Measurements from ENCODE around the gene IGSF6. TPM values are rescaled to one million over a fixed set of nuclear protein-coding genes. Genes with fewer than 3 reads are reported as not detected.

The IGSF6 gene
- total and polyA plus RNA-seq, 2 of the 4 experiments (the other 2 are of a cell fraction): not detected

GRCh38 chr16:21644674-21645073 lies 7.7 kb downstream of the IGSF6 start:
- H3K14ac ChIP-seq (replicated peaks; ENCODE audit: low read depth, low read length): no peak overlapping the region
- H3K27me3 ChIP-seq (ENCODE audit: control insufficient read depth, insufficient read depth, low read length): no peaks in the 10 kb centered on the region
- no peak overlapping the region for H3K4ac ChIP-seq (ENCODE audit: low read depth, low read length)
- no peak overlapping the region for H3K4me3 ChIP-seq (ENCODE audit: insufficient read depth, low read depth, low read length)
- DNase-seq: no peak
- no peak overlapping the region for H2BK15ac ChIP-seq (ENCODE audit: low read depth, low read length)
- no peak overlapping the region for H2AK9ac ChIP-seq (replicated peaks; ENCODE audit: low read depth, low read length, poor library complexity)
- ChIA-PET CTCF (interaction anchor here (2.2 to 4.4 kb wide), 2 partner anchors 13 kb away, joined by 15 to 19 read pairs; no protein-coding TSS in a partner anchor), POLR2A (ENCODE audit: unreplicated experiment) (no interaction called here)
- H4K20me1 ChIP-seq (ENCODE audit: insufficient read depth, low read length): peaks cover 13% of the 10 kb centered on the region; the same call in 1 of the 2 replicates
- no peak overlapping the region for H2BK5ac ChIP-seq (ENCODE audit: low read depth, low read length, poor library complexity, severe bottlenecking)
- peaks cover 28 to 53% of the 10 kb centered on the region in 2 experiments for H3K79me1 ChIP-seq (ENCODE audit: low read depth in 1 of 2, low read length in 2 of 2)
- peaks cover 5% of the 10 kb centered on the region for H3K36me3 ChIP-seq (ENCODE audit: control insufficient read depth, insufficient read depth, low read length)
- no CpG with 5 or more reads among the region's 4 CpGs for WGBS, 2 experiments (ENCODE audit: extremely low coverage in 2 of 2, insufficient read length in 1 of 2)
- dilution Hi-C loops (cut with HindIII; ENCODE audit: low sequenced_read_pairs, unreplicated experiment) (no loop called here), intact Hi-C loops (cut with micrococcal nuclease) (no loop called here), in situ Hi-C loops (cut with MboI; ENCODE audit: low sequenced_read_pairs) (no loop called here)
- no TSS peak for BruUV-seq (replicated peaks)
- no peak overlapping the region for H3K23ac ChIP-seq (ENCODE audit: low read depth, low read length)
- no peak overlapping the region for H2BK20ac ChIP-seq (ENCODE audit: low read depth, low read length)
- no peak overlapping the region for H3K56ac ChIP-seq (ENCODE audit: extremely low read depth, insufficient read depth, low read length)
- peaks cover 6% of the 10 kb centered on the region for H3K4me1 ChIP-seq (ENCODE audit: control insufficient read depth, insufficient read depth, low read length)
- no peak overlapping the region for H2AFZ ChIP-seq (replicated peaks; ENCODE audit: low read length, poor library complexity)
- no peak overlapping the region for H3K18ac ChIP-seq (ENCODE audit: low read depth, low read length)
- no peak overlapping the region for H4K91ac ChIP-seq (ENCODE audit: insufficient read depth, low read depth, low read length)
- H3K9ac ChIP-seq (ENCODE audit: low read depth, low read length): no peak overlapping the region
- no peak overlapping the region for H2BK120ac ChIP-seq (ENCODE audit: low read depth, low read length)
- H4K5ac ChIP-seq (ENCODE audit: low read depth, low read length): no peak overlapping the region
- TF ChIP-seq RFX5 (IDR thresholded peaks at IDR 0.05; ENCODE audit: low read depth, low read length): no peak
- TF ChIP-seq MXI1 (IDR thresholded peaks at IDR 0.05; ENCODE audit: borderline replicate concordance, low read depth, low read length): no peak
- no peak for TF ChIP-seq CTCF (conservative IDR thresholded peaks at IDR 0.05; ENCODE audit: low read depth, low read length)
- no peak for TF ChIP-seq RCOR1 (IDR thresholded peaks at IDR 0.05; ENCODE audit: insufficient replicate concordance, low read length)
- TF ChIP-seq NFE2L2 (IDR thresholded peaks at IDR 0.05; ENCODE audit: low read depth, low read length): no peak
- TF ChIP-seq POLR2A (IDR thresholded peaks at IDR 0.05; ENCODE audit: low read depth, low read length): no peak
- TF ChIP-seq SMC3 (IDR thresholded peaks at IDR 0.05; ENCODE audit: low read depth, low read length): no peak
- TF ChIP-seq CHD1 (IDR thresholded peaks at IDR 0.05; ENCODE audit: low read depth, low read length): no peak
- TF ChIP-seq MAZ (IDR thresholded peaks at IDR 0.05; ENCODE audit: borderline replicate concordance, low read depth, low read length): no peak
- TF ChIP-seq CEBPB (IDR thresholded peaks at IDR 0.05; ENCODE audit: low read depth, low read length): no peak
- TF ChIP-seq ELK1 (IDR thresholded peaks at IDR 0.05; ENCODE audit: borderline replicate concordance, low read depth, low read length): no peak
- TF ChIP-seq FOS (IDR thresholded peaks at IDR 0.05; ENCODE audit: low read depth, low read length): no peak
- no peak for TF ChIP-seq USF2 (IDR thresholded peaks at IDR 0.05; ENCODE audit: low read depth, low read length)
- TF ChIP-seq MAFK (IDR thresholded peaks at IDR 0.05; ENCODE audit: low read depth, low read length): no peak
- TF ChIP-seq BHLHE40 (IDR thresholded peaks at IDR 0.05; ENCODE audit: low read depth, low read length): no peak
- TF ChIP-seq RAD21 (IDR thresholded peaks at IDR 0.05; ENCODE audit: low read length): no peak
- no peak overlapping the region for H2AK5ac ChIP-seq (ENCODE audit: low read depth, low read length)
- H3K9me1 ChIP-seq (ENCODE audit: insufficient read depth, low read length): no peaks in the 10 kb centered on the region; the same call in 1 of the 2 replicates
- no peak overlapping the region for H3K4me2 ChIP-seq (ENCODE audit: low read depth, low read length)
- no peaks in the 10 kb centered on the region for H3K9me3 ChIP-seq (ENCODE audit: control insufficient read depth, insufficient read depth, low read length)
- H3K27ac ChIP-seq (ENCODE audit: insufficient read depth, low read length): no peak overlapping the region
- ATAC-seq (ENCODE audit: low read depth): no peak
- no peak overlapping the region for H4K8ac ChIP-seq (ENCODE audit: low read depth in 2 of 2, low read length in 2 of 2)

Measured in IMR-90 (cell line).